Adrenal gland (tissue), 12 donors: ENCODE measurements around the gene RHNO1. TPM values are rescaled to one million over a fixed set of nuclear protein-coding genes. Genes with fewer than 3 reads are reported as not detected.

Experiments used
- DNase-seq, 7 donors: peaks; one replicate each; pipeline ENCODE4 v3.0.0-alpha.2; 2019 to 2020
- H3K27ac ChIP-seq, 5 donors: fragments of 200-600 bp; sonication (generic) in 4 of 5; 1 replicate in 3 of 5; 2 replicates in 2 of 5; pipeline versions ENCODE4 v1.5.1 to v1.8.0; 2016 to 2020; ENCODE audit warnings: mild to moderate bottlenecking in 1 of 5
- H3K27me3 ChIP-seq: fragments of 200-600 bp; 2 replicates; pipeline ENCODE4 v1.8.0; 2021
- H3K36me3 ChIP-seq, 2 donors: fragments of 200-600 bp; replicated peaks in 1 of 2; 1 replicate in 1 of 2; 2 replicates in 1 of 2; pipeline versions ENCODE4 v1.5.1 to v1.8.0; 2018 to 2022
- H3K4me1 ChIP-seq, 2 donors: fragments of 200-600 bp; replicated peaks in 1 of 2; 1 replicate in 1 of 2; 2 replicates in 1 of 2; pipeline versions ENCODE4 v1.5.1 to v1.8.0; 2018 to 2021
- H3K4me3 ChIP-seq, 4 donors: fragments of 200-600 bp; sonication (generic) in 3 of 4; one replicate each; pipeline ENCODE4 v1.5.1; 2016 to 2018
- H3K9me3 ChIP-seq, 3 donors: fragments of 200-600 bp; sonication (generic) in 1 of 3; replicated peaks in 1 of 3; 1 replicate in 2 of 3; 2 replicates in 1 of 3; pipeline versions ENCODE4 v1.5.1 to v1.8.0; 2016 to 2021
- POLR2A ChIP-seq, 2 donors: fragments of 450-650 bp; IDR thresholded peaks; one replicate each; pipeline ENCODE4 v1.6.1; 2017; ENCODE audit warnings: antibody characterized with exemption in 2 of 2, mild to moderate bottlenecking in 2 of 2, moderate library complexity in 1 of 2
- WGBS, 4 donors: extraction: QIAGEN DNeasy Blood & Tissue Kit in 2 of 4; methylation state at CpG; one replicate each; pipeline versions ENCODE4 v1.1.5 to v1.1.7; 2013 to 2017; 5-methylcytosine and 5-hydroxymethylcytosine counted together
- intact Hi-C, 2 donors: fragments of 100-400 bp; cut with DNase I; formaldehyde crosslinking; loops; one replicate each; pipeline versions ENCODE4 v1.14.1 to v1.15.0; 2022 to 2023
- polyA plus RNA-seq, 3 donors: library from polyadenylated mRNA; stranded (reverse); fragments of 200-250 nt in 2 of 3; fragments of 350-450 nt in 1 of 3; fragmentation: Illumina TruSeq in 1 of 3; extraction: RNeasy Lipid Tissue Mini Kit (QIAGEN cat#74804) in 1 of 3; gene quantifications; one replicate each; pipeline ENCODE4 v1.2.3, GENCODE V29; 2013 to 2014
- total RNA-seq, 9 donors: library from RNA; depleted of rRNA in 4 of 9; stranded (reverse); fragments of >200 nt in 4 of 9; fragments of 120-200 nt in 1 of 9; fragmentation: NEBNext Ultra II Directional in 1 of 9; extraction: Animal tissue kit (Norgen Biotek cat#: 25700) in 1 of 9; gene quantifications; one replicate each; pipeline versions ENCODE4 v1.1.0 to v1.2.4, GENCODE V29; 2013 to 2023
- TF ChIP-seq, protein P1 (sequence below), 6 experiments: fragments of 450-650 bp in 4 of 6; fragments of 200-600 bp in 2 of 6; sonication (generic) in 1 of 6; IDR thresholded peaks; 1 replicate in 5 of 6; 2 replicates in 1 of 6; pipeline versions ENCODE4 v1.5.1 to v1.8.0; 2016 to 2021; ENCODE audit warnings: antibody characterized with exemption in 6 of 6, mild to moderate bottlenecking in 2 of 6, moderate library complexity in 1 of 6
- donor health status: healthy with polysubstance abuse.
- donor health status: Bipolar disorder and iron deficiency.
- donor health status: DM: yes; HTN: yes; CAD: no.
- donor health status: DM: no; HTN: no; CAD: no.
- donor health status: DM: no; HTN: no; CAD: no.
- donor health status: DM: yes; HTN: yes; CAD: no.

RHNO1 gene
- total and polyA plus RNA-seq, 12 donors: 5.0 to 30.7 (median 14.8) TPM

DNA sequence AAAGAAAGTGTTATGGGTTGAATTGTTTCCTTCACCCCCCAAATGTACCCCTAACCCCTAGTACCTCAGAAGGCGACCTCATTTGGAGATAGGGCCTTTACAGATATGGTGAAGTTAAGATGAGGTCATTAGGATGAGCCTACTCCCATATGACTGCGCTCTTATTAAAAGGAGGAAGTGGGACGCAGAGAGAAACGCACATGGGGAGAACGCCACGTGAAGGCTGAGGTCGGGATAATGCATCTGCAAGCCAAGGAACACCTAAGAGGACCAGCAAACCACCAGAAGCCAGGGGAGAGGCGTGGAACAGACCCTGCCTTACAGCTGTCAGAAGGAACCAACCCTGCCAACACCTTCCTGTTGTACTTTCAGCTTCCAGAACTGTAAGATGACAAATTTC is 40.4 kb upstream of the RHNO1 start:
- no peaks in the 10 kb centered on the region for H3K9me3 ChIP-seq
- peaks cover 7 to 11% of the 10 kb centered on the region in 2 donors for H3K4me1 ChIP-seq
- 70 to 96% (median 84%) methylated on average over 8 of the region's 8 CpGs for WGBS, 4 donors
- DNase-seq: no peak
- no peaks in the 10 kb centered on the region for H3K36me3 ChIP-seq
- H3K4me3 ChIP-seq: no peak overlapping the region
- intact Hi-C loops: no loop called here
- TF ChIP-seq, protein P1, sequence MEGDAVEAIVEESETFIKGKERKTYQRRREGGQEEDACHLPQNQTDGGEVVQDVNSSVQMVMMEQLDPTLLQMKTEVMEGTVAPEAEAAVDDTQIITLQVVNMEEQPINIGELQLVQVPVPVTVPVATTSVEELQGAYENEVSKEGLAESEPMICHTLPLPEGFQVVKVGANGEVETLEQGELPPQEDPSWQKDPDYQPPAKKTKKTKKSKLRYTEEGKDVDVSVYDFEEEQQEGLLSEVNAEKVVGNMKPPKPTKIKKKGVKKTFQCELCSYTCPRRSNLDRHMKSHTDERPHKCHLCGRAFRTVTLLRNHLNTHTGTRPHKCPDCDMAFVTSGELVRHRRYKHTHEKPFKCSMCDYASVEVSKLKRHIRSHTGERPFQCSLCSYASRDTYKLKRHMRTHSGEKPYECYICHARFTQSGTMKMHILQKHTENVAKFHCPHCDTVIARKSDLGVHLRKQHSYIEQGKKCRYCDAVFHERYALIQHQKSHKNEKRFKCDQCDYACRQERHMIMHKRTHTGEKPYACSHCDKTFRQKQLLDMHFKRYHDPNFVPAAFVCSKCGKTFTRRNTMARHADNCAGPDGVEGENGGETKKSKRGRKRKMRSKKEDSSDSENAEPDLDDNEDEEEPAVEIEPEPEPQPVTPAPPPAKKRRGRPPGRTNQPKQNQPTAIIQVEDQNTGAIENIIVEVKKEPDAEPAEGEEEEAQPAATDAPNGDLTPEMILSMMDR (IDR thresholded peaks at IDR 0.05): no peak
- TF ChIP-seq POLR2A (IDR thresholded peaks at IDR 0.05): no peak
- no peaks in the 10 kb centered on the region for H3K27me3 ChIP-seq
- no peak overlapping the region for H3K27ac ChIP-seq

DNA sequence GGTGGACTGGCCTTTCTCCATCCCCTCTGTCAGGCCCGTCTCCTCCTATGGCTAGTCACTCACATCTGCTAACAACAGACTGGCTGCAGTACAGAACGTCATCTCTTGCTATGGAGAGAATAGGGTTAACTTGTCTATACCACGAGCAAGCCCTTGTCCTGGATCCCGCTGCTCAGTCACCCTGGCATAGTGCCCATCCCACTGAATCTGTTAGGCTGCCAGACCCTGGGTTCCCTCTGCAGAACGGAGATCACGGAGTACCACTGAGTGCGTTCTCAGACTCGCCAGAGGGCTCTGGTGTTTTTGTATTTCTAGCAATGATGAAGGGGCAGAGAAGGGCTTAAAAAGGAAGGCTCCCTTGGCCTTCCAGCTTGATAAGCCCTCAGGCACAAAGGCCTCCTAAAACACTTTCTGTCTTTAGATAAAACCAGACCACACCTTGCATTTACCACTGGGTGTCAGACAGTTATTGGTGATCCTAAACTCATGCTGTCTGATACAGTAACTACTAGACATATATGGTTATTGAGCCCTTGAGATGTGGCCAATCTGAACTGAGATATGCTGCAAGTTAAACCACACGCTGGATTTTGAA is 35.9 kb upstream of the RHNO1 start:
- intact Hi-C loops: no loop called here
- Histone ChIP-seq H3K27ac (no peak overlapping the region), H3K36me3 (no peaks in the 10 kb centered on the region), H3K9me3 (no peaks in the 10 kb centered on the region), H3K27me3 (no peaks in the 10 kb centered on the region), H3K4me1 (no peaks in the 10 kb centered on the region), H3K4me3 (no peak overlapping the region)
- TF ChIP-seq, protein P1 (IDR thresholded peaks at IDR 0.05): no peak
- no peak for TF ChIP-seq POLR2A (IDR thresholded peaks at IDR 0.05)
- 60 to 64% (median 64%) methylated on average over 3 to 9 of the region's 9 CpGs for WGBS, 4 donors
- DNase-seq: peak in 2 of 7 donors; percentile 10 to 60

DNA sequence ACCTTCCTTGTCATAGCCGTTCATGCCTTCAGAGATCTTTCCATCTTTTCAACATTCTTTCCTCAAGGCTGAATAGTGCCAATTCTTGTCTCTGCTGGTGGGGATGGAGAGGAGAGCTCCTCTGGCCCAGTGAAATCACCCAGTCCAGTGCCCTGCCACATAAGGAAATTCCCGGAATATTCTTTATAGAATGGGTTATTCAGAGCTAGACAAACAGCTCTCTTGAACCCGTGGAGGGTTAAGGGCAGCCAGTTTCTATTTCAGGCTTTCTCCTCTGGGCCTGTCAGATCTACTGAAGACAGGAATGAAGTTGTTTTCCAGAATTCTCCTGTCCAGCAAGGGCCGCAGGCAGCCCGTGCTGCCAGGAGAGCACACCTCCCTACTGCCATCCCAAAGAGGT is 34.1 kb upstream of the RHNO1 start:
- no peaks in the 10 kb centered on the region for H3K9me3 ChIP-seq
- no peak overlapping the region for H3K4me3 ChIP-seq
- H3K27ac ChIP-seq: peak overlapping the region in 2 of 5 donors; percentile 49 to 74
- no peaks in the 10 kb centered on the region for H3K36me3 ChIP-seq
- H3K4me1 ChIP-seq: no peaks in the 10 kb centered on the region
- intact Hi-C loops: no loop called here
- DNase-seq: no peak
- 68 to 74% (median 70%) methylated on average over 4 to 5 of the region's 5 CpGs for WGBS, 4 donors
- TF ChIP-seq, protein P1 (IDR thresholded peaks at IDR 0.05): no peak
- TF ChIP-seq POLR2A (IDR thresholded peaks at IDR 0.05): no peak
- H3K27me3 ChIP-seq: no peaks in the 10 kb centered on the region

DNA sequence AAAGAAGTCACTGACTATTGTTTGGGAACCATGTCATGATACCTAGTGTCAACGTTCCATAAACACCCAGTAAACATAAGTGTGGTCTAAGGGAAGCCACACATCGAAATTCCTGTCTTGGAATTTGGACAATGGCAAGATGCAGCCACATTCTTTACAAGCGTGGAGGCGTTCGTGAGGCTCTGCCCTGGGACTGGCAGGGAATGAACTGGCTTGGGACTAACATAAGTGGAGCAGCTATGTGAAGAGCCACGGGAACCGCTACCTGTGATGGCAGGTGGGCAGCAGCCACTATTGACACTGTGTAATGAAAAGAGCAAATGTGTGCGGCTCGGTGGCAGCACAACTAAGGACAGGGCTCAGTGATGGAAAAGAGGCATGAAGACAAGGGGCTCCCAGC is 32.2 kb upstream of the RHNO1 start:
- intact Hi-C loops: no loop called here
- WGBS, 4 donors: 73 to 88% (median 83%) methylated on average over 8 to 9 of the region's 9 CpGs
- DNase-seq: no peak
- TF ChIP-seq, protein P1 (IDR thresholded peaks at IDR 0.05): no peak
- TF ChIP-seq POLR2A (IDR thresholded peaks at IDR 0.05): no peak
- no peaks in the 10 kb centered on the region for H3K27me3 ChIP-seq
- peak overlapping the region in 3 of 5 donors; percentile 21 to 79 (median 68) for H3K27ac ChIP-seq
- H3K4me3 ChIP-seq: no peak overlapping the region
- no peaks in the 10 kb centered on the region for H3K9me3 ChIP-seq
- no peaks in the 10 kb centered on the region for H3K36me3 ChIP-seq
- H3K4me1 ChIP-seq: no peaks in the 10 kb centered on the region
